NCI-H2196 (cell line): ENCODE data around the gene TNFSF12.
"Not testable (repeated sequence)": the region's sequence is repeated elsewhere in the genome, so short reads cannot be mapped to it uniquely, and the experiment has no call there.

ENCODE experiments used
- DNase-seq: peaks from one replicate; lab custom pipeline; 2025; ENCODE audit not compliant: unreplicated experiment; lab: John Stamatoyannopoulos, UW

TNFSF12 gene

GRCh38 chr17:7583253-7584109, 34.6 kb downstream of the TNFSF12 start, which contains the start of gene MPDU1:
Gene MPDU1, plus strand, starts transcription at chr17:7583852. Its CDS starts 11 bp downstream, at chr17:7583863.
- DNase-seq: peak; percentile 89

GRCh38 chr17:7586673-7587419, 38.0 kb downstream of the TNFSF12 start:
- no peak for DNase-seq

- DNase-seq: no peak
Observed at GRCh38 chr17:7587420-7588151, 38.7 kb downstream of the TNFSF12 start.

- no peak for DNase-seq
Observed at GRCh38 chr17:7588553-7589203, 39.8 kb downstream of the TNFSF12 start.

GRCh38 chr17:7589204-7589868, 40.5 kb downstream of the TNFSF12 start:
- DNase-seq: no peak

- DNase-seq: no peak
Observed at GRCh38 chr17:7589891-7590691, 41.2 kb downstream of the TNFSF12 start, which contains the start of gene SOX15. Gene SOX15, minus strand, starts transcription at chr17:7590094. Its CDS starts 418 bp downstream, at chr17:7589676.

GRCh38 chr17:7590743-7591142, 41.9 kb downstream of the TNFSF12 start:
- no peak for DNase-seq

- no peak for DNase-seq
Observed at GRCh38 chr17:7591596-7591995, 42.7 kb downstream of the TNFSF12 start.

- DNase-seq: no peak
Observed at GRCh38 chr17:7592422-7593021, 43.7 kb downstream of the TNFSF12 start.

- DNase-seq: no peak
Observed at GRCh38 chr17:7593296-7593695, 44.4 kb downstream of the TNFSF12 start.

- DNase-seq: not testable (repeated sequence)
Observed at GRCh38 chr17:7597561-7597960, 48.7 kb downstream of the TNFSF12 start.

- DNase-seq: no peak
Observed at GRCh38 chr17:7606280-7606679, 57.4 kb downstream of the TNFSF12 start.
